ENCODE results near the gene CENPB.

CENPB gene

DNA sequence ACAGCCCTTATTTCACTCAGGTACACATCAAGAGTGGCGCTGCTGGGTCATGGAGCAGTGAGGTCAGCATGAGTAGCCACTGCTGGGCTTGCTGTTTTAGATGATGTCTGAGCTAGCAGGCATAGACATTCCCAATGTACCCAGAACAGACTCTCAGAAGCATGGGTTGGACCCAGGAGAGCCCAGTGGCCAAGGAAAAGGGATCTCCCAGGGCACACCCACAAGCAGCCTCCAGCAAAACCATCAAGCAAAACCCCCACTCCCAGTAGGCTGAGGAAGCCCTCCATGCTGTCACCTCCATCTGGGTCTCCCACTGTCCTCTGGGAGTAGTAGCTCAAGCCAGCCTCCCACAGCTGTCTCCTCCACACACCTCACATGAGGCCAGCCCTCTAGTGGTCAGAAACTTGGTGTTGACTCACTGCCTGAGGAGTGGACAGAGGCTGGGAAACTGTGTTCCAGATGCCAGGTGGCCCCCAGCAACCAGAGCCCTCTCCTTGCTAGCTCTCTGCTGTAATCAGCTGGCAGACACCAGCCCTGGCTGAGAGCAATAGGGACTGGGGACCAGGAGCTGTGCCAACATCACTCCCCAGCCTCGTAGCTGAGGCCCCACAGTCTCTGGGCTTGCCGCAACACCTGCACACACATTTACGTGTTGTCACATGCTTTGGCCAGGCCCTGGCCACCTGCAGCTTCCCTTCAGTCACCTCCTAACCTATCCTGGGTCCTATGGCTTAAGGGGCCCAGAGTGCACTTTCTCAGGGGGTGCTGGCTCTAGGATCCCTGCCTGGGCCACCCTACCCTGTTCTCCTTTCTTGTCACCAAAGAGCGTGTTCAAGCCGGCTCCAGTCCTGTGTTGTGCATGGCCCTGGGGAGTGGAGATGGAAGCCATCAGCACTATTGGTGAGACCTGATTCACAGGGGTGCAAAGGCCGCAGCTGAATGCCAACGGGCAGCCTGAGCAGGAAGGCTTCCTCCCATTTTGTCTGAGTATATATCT is 31.9 kb upstream of the CENPB start:
- H3K4me1 ChIP-seq, result peaks cover 13% of the 10 kb centered on the region
- TF ChIP-seq, protein P1, sequence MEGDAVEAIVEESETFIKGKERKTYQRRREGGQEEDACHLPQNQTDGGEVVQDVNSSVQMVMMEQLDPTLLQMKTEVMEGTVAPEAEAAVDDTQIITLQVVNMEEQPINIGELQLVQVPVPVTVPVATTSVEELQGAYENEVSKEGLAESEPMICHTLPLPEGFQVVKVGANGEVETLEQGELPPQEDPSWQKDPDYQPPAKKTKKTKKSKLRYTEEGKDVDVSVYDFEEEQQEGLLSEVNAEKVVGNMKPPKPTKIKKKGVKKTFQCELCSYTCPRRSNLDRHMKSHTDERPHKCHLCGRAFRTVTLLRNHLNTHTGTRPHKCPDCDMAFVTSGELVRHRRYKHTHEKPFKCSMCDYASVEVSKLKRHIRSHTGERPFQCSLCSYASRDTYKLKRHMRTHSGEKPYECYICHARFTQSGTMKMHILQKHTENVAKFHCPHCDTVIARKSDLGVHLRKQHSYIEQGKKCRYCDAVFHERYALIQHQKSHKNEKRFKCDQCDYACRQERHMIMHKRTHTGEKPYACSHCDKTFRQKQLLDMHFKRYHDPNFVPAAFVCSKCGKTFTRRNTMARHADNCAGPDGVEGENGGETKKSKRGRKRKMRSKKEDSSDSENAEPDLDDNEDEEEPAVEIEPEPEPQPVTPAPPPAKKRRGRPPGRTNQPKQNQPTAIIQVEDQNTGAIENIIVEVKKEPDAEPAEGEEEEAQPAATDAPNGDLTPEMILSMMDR (IDR thresholded peaks at IDR 0.05; ENCODE audit: low read depth, low read length), result peak; percentile 92
- H3K4me3 ChIP-seq (ENCODE audit: low read depth, low read length), result no peak overlapping the region
- no peaks in the 10 kb centered on the region for H3K27me3 ChIP-seq
- DNase-seq, result peak; percentile 96
- no peaks in the 10 kb centered on the region; the same call in 1 of the 2 replicates for H3K36me3 ChIP-seq
- H3K9me3 ChIP-seq, result no peaks in the 10 kb centered on the region

DNA sequence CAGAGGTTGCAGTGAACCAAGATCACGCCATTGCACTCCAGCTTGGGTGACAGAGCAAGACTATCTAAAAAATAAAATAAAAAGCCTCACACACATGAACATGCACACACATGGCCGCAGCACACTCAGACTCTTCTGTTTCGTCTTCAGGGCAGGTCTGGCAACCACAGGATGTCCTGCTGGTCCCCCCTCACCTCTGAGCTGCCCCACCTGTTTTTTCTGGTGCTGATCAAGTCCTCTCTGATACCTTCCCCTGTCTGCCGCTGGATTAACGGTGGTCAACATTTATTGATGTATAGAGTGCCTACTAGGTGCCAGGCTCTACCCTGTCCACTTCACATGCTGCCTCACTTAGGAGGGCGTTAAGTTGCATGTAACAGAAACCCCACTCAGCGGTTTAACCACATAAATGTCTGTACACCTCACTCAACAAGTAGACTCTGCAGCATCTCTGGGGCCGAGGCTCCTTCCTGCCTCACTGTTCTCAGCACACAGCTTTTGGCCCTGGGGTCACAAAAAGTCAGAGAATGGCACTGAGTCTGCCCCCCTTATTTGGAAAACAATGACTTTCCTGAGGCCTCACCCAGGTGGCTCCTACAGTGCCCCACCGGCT is 29.3 kb upstream of the CENPB start:
- Histone ChIP-seq H3K36me3 (no peaks in the 10 kb centered on the region), H3K9me3 (no peaks in the 10 kb centered on the region), H3K4me1 (peaks cover 23% of the 10 kb centered on the region), H3K27me3 (no peaks in the 10 kb centered on the region), H3K4me3 (ENCODE audit: low read depth, low read length) (no peak overlapping the region)
- TF ChIP-seq, protein P1 (IDR thresholded peaks at IDR 0.05; ENCODE audit: low read depth, low read length), result no peak
- no peak for DNase-seq

DNA sequence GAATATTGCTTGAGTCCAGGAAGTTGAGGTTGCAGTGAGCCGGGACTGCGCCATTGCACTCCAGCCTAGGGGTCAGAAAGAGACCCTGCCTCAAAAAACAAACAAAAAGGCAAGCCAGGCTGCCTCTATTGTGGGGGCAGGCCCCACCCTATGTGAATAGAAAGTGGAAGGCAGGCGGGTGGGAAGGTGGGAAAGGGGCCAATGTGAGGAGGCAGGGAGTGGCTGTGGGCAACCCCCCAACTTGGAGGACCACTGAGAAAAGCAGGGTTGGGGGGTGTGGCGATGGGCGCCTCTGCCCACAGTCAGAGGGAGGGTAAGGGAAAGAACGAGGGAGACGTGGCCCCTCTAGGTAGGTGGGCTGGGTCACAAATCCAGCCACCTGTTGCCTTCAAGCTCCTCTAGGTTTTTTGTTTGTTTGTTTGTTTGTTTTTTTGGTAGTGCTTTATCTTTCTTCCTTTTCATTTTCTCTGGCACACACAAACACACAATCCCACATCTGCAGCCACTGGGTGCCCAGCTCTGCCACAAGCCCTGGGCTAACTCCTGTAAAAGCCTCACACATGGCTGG is 28.5 kb upstream of the CENPB start:
- DNase-seq, result no peak
- TF ChIP-seq, protein P1 (IDR thresholded peaks at IDR 0.05; ENCODE audit: low read depth, low read length), result no peak
- H3K4me1 ChIP-seq, result peaks cover 23% of the 10 kb centered on the region
- H3K9me3 ChIP-seq, result no peaks in the 10 kb centered on the region
- no peaks in the 10 kb centered on the region for H3K27me3 ChIP-seq
- H3K4me3 ChIP-seq (ENCODE audit: low read depth, low read length), result no peak overlapping the region
- H3K36me3 ChIP-seq, result no peaks in the 10 kb centered on the region

DNA sequence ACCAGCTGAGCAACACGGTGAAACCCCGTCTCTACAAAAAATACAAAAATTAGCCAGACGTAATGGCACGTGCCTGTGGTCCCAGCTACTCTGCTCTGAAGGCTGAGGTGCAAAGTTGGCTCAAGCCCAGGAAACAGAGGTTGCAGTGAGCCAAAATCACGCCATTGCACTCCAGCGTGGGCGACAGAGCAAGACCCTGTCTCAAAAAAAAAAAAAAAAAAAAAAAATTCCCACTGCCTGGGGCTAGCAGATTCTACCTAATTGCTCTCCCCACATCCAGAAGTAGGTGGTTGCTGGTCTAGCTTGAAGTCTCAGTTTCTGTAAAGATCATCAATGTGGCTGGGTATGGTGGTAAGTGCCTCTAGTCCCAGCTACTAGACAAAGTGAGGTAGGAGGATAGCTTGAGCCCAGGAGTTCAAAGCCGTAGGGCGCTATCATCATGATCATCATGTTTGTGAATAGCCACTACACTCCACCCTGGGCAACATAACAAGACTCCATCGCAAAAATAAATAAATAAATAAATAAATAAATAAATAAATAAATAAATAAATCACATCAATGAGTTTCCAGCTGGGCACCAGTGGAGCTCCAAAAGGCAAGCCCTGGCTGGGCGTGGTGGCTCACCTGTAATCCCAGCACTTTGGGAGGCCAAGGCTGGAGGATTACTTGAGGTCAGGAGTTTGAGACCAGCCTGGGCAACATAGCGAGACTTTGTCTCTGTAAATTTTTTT is 27.5 kb upstream of the CENPB start:
- Histone ChIP-seq H3K4me1 (peaks cover 19% of the 10 kb centered on the region), H3K27me3 (no peaks in the 10 kb centered on the region), H3K4me3 (ENCODE audit: low read depth, low read length) (no peak overlapping the region), H3K9me3 (no peaks in the 10 kb centered on the region), H3K36me3 (no peaks in the 10 kb centered on the region)
- TF ChIP-seq, protein P1 (IDR thresholded peaks at IDR 0.05; ENCODE audit: low read depth, low read length), result no peak
- no peak for DNase-seq

DNA sequence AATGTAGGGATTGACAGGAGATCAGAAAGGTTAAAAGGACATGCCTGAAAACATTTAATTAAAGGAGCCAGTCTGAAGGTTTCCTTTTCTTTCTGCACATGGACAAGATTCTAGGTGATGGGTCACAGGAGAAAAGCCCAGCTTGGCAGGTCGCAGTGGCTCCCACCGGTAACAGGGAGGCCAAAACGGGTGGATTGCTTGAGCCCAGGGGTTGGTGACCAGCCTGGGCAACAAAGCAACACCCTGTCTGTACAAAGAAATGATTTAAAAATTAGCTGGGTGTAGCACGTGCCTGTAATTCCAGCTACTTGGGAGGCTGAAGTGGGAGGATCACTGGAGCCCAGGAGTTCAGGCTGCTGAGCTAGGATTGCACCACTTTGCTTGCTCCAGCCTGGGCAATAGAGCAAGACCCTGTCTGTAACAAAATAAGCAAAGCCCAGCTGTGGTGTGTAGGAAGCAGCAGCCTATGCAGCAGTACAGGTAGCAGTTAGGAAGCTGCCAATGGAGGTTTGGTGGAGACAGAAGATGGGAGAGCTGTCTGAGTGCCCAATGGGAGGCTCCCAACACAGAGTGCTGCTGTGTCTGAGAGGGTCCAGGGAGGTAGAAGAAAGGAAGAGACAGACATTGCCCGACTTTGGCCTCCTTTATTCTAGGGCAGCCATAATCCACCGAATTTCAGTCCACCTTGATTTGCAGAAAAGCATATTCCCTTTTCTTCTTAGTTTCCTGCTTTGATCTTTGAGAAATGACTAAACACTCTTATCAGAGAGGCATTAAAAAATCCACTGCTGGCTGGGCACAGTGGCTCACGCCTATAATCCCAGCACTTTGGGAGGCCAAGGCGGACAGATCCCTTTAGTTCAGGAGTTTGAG is 26.7 kb upstream of the CENPB start:
- no peaks in the 10 kb centered on the region for H3K27me3 ChIP-seq
- H3K4me3 ChIP-seq (ENCODE audit: low read depth, low read length), result no peak overlapping the region
- no peaks in the 10 kb centered on the region for H3K36me3 ChIP-seq
- no peaks in the 10 kb centered on the region for H3K9me3 ChIP-seq
- no peak for DNase-seq
- TF ChIP-seq, protein P1 (IDR thresholded peaks at IDR 0.05; ENCODE audit: low read depth, low read length), result no peak
- H3K4me1 ChIP-seq, result peaks cover 15% of the 10 kb centered on the region

Measured in BE2C (cell line).